SK-N-DZ (cell line): ENCODE data around the gene FSTL4.

ENCODE experiments used
- DNase-seq: peaks from one replicate; pipeline ENCODE4 v3.0.0-alpha.2; 2015; ENCODE audit warnings: low spot score

The FSTL4 gene

DNA sequence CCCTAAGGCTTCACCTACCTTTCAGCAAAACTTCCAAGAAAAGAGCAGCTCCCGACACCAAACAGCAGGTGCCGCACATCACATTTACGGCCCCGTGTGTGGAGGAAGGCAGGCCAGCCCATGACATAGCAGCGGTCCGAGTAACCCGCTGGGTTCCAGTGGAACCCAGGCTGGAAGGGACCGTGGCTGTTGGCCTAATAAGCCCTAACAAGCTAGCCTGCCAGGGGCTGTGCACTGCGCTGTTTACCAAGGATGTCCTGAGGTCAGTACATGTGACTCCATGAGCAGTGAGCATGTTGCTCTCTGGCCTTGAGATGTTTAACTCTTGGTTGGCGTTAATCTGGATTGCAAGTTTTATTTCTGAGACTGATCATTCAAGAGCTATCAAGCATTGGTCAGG, 131.5 kb downstream of the FSTL4 start:
- no peak for DNase-seq

- no peak for DNase-seq
Observed at GRCh38 chr5:133480366-133480765, 132.0 kb downstream of the FSTL4 start.

DNA sequence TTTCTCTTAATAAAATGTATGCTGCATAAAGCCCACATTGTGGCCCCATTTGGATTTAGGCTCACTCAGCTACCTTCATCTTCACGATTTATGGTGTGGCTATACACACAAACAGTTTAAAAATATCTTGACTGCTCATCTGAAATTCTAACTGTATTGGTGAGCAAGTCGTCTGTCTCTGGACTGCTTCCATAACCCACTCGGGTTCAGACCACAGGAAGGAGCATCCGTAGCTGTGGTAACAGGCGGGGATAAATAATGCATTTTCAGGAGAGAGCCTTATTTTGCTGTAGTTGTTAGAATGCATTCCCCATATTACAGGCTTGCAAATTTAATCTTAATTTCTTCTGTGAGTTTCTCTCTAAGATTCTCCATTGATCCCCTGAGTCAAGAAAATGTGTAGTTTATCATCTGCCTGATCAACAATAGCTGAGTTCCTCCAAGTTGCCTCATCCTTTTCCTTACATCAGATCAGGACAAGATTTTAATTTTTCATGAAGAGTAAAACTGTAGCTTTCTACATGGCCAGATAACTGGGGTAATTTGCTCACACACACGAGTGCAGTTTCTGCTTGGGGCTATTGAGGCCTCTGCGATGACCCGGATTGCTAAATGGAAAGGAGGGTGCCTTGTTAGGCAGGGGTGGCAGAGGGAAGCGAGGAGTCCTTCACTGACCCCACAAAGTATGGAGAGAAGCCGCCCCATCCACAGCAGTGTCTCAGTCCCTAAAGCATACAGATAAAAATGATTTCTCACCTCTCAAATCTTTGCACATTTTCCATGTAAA, 133.9 kb downstream of the FSTL4 start:
- no peak for DNase-seq

DNA sequence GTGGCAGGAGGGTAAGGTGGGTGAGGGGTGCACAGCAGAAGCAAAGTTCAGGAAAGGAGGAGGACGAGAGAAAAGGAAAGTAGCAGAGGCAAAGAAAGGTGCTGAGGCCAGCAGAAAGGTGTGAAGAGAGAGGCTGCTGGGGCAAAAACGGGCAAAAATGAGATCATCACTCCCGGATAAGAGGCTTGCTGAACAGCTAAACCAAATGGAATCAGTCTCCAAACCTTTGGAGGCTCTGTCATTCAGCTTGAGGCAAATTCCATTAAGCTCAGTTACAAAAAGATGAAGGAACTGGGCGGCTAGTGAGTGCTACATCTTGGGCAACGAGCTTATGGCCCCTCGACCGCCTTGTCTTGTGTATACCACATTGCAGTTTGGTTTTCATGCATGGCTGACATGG, 136.4 kb downstream of the FSTL4 start:
- DNase-seq: no peak

GRCh38 chr5:133474851-133475590, 137.3 kb downstream of the FSTL4 start:
- no peak for DNase-seq

- no peak for DNase-seq
Observed at GRCh38 chr5:133473291-133473690, 139.1 kb downstream of the FSTL4 start.

DNA sequence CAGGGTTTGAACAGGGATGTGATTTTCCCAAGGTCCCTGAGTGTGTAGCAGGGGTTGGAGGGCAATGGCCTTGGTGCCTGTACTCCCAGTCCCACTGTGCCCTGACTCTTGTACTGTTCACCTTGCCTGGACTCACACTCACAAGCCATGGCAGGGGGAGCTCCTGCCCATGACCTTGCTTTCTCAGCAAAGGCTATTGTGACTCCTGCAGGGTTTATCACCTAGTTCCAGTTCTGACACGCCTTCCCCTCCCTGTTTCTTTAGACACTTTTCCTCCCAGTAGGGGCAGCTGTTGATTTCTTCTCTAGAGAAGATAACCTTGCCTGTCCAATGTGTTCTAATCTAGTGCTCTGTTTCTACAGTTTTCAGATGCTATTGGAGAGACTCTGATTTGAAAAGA, 139.5 kb downstream of the FSTL4 start:
- DNase-seq: no peak

GRCh38 chr5:133471699-133472098, 140.6 kb downstream of the FSTL4 start:
- DNase-seq: no peak

- DNase-seq: no peak
Observed at GRCh38 chr5:133470841-133471240, 141.5 kb downstream of the FSTL4 start.

- DNase-seq: no peak
Observed at GRCh38 chr5:133469846-133470245, 142.5 kb downstream of the FSTL4 start.

DNA sequence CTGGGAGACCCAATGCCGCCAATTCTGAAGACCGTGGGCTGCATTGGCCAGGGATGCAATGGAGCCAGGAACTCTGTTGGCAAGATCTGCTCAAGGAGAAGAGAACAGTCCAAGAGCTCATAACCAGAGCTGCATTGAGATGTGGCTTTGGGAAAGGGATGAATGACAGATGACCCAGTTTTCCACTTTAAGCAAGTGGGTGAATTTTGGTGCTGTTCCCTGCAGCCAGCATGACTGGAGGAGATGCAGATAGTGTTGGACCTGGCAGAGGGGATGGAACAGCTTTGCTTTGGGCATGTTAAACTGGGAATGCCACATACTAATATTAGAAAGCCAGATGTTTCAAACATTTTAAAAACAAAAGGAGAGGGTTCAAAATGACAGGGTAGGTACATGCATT, 143.1 kb downstream of the FSTL4 start:
- DNase-seq: no peak

DNA sequence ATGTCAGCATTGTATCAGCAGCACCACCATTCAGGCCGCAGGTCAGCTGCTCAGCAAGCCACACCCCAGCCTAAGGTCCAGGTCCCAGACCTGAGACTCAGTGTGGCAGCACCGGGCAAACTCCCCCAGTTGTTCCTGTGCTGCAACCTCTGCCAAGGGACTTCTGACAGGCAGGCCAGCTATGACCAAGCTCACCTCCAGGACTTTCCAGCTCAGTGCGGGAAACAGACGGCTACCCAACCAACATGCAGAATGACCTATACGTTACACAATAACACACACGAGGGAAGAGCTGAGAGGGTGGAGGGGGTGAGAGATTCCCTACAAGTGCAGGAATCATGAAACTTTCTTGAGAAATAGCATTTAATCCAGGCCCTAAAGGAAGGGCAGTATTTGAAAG, 143.7 kb downstream of the FSTL4 start:
- no peak for DNase-seq

GRCh38 chr5:133467826-133468463, 144.4 kb downstream of the FSTL4 start:
- no peak for DNase-seq

DNA sequence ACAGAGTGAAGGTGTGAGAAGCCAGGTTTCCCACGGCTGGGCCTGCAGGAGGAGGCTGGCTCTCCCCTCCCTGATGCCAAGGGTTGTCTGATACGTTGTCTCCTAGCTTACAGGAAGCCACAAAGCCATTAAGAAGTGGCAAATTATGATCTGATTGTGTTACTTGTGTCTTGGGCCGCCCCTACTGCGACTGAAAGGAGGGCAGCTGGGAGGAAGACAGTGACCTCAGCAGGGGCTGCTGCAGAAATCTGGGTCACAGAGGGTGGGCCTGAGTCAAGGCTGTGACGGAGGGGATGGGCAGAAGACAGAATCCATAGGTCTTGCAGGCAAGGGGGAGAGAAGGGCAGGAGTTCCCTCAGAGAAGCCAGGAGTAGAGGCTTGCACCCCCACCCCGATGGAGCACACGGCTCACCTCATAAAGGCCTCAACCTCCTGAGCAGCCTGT, 145.0 kb downstream of the FSTL4 start:
- DNase-seq: peak; percentile 51

GRCh38 chr5:133466556-133467334, 145.6 kb downstream of the FSTL4 start:
- DNase-seq: no peak

DNA sequence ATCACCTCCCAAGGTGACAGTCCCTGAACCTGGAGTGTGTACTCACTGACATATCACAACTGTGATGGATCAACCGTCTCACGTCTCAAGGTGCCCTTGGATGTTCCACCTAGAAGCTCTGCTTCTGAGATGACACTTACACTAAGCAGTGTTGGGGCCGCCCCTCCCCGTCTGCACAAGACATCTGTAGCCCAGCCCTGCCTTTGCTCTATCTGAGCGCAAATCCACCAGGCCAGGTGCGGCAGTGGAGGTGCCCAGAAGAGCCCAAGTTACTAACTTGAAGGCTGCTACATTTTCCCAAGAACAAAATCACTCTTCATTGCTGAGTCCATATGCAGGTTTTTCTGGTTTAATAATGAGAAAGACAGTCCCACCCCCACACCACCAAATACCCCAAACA, 148.3 kb downstream of the FSTL4 start:
- DNase-seq: no peak

- no peak for DNase-seq
Observed at GRCh38 chr5:133461796-133462516, 150.4 kb downstream of the FSTL4 start.

DNA sequence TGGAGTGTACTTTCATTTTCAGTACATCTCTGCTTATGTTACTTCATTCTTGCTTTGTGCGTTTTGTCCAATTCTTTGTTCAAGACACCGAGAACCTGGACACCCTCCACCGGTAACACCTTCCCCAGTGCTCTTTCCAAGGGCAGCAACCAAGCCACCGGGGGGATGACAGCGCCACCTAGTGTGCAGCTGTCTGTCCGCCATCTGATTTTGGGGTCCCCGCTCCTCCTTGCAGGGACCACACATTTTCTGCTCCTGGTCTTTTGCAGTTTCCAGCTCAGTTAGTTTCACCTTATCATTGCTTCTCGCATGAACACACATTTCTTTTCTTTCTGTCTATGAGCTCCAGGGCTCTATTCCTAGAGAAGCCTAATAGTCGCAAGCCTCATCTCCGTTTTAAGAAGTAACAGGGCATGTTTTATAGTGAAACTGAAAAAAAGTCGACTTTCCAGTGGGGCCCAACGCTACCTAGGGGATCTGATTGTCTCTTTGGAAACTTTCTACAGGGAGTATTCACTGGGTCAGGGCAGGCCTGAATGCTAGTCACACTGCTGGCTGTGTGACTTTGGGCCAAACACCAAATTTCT, 152.1 kb downstream of the FSTL4 start:
- DNase-seq: no peak

- DNase-seq: no peak
Observed at GRCh38 chr5:133459474-133460160, 152.7 kb downstream of the FSTL4 start.

DNA sequence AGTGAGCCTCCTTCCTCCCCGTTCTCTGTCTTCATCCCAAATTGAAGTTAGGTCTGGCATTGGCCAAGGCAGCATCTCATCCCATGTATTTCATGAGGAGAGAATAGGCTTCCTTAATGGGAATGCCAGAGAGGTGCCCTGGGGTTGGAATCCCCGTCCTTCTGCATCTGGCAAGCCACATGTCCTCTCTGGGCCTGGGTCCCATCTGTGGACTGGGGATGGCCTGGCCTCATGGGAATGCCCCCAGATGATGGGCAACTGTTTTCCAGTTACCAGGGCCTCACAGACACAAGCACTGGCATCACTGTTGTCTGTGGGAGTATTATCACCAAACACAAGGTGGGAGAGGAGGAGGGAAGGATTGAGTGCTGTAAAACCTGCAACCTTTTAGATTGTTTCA, 153.9 kb downstream of the FSTL4 start:
- no peak for DNase-seq
